ENCODE data around the gene MORC3.

Gene MORC3

GRCh38 chr21:36419241-36419640 is 99.2 kb downstream of the MORC3 start:
- Histone ChIP-seq H3K27me3 (replicated peaks; ENCODE audit: control insufficient read depth, insufficient read depth, low read length, poor library complexity, severe bottlenecking) (no peaks in the 10 kb centered on the region), H3K27ac (ENCODE audit: insufficient read depth, low read length, poor library complexity, severe bottlenecking) (no peak overlapping the region), H3K4me1 (ENCODE audit: control insufficient read depth, insufficient read depth, low read length, poor library complexity, severe bottlenecking) (no peaks in the 10 kb centered on the region), H3K9me3 (ENCODE audit: control insufficient read depth, low read length) (no peaks in the 10 kb centered on the region), H3K36me3 (ENCODE audit: control insufficient read depth, insufficient read depth, low read length) (no peaks in the 10 kb centered on the region), H3K4me3 (ENCODE audit: insufficient read depth, low read depth, low read length, poor library complexity, severe bottlenecking) (no peak overlapping the region)
- no peak for DNase-seq

DNA sequence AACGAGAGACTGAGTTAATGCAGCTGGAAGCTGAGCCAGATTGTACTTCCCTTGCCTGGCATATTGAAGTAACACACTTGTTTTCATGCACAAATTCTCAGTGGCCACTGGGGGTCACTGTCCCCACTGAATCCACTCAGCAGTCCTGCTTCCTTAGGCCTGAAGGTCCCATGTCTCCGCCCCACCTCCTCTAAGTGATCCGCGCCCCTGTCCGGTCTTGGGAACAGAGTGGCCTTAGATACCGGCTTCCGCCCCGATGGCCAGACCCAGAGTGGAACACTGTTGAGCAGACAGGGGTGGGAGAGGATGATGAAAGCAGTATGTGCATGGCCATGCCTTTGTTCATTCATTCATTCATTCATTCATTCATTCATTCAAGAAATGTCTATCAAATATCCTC is 100.0 kb downstream of the MORC3 start:
- Histone ChIP-seq H3K9me3 (ENCODE audit: control insufficient read depth, low read length) (no peaks in the 10 kb centered on the region), H3K4me3 (ENCODE audit: insufficient read depth, low read depth, low read length, poor library complexity, severe bottlenecking) (no peak overlapping the region), H3K27me3 (replicated peaks; ENCODE audit: control insufficient read depth, insufficient read depth, low read length, poor library complexity, severe bottlenecking) (no peaks in the 10 kb centered on the region), H3K27ac (ENCODE audit: insufficient read depth, low read length, poor library complexity, severe bottlenecking) (no peak overlapping the region), H3K36me3 (ENCODE audit: control insufficient read depth, insufficient read depth, low read length) (no peaks in the 10 kb centered on the region), H3K4me1 (ENCODE audit: control insufficient read depth, insufficient read depth, low read length, poor library complexity, severe bottlenecking) (no peaks in the 10 kb centered on the region)
- no peak for DNase-seq

- Histone ChIP-seq H3K4me3 (ENCODE audit: insufficient read depth, low read depth, low read length, poor library complexity, severe bottlenecking) (no peak overlapping the region), H3K9me3 (ENCODE audit: control insufficient read depth, low read length) (no peaks in the 10 kb centered on the region), H3K27ac (ENCODE audit: insufficient read depth, low read length, poor library complexity, severe bottlenecking) (no peak overlapping the region), H3K27me3 (replicated peaks; ENCODE audit: control insufficient read depth, insufficient read depth, low read length, poor library complexity, severe bottlenecking) (no peaks in the 10 kb centered on the region), H3K4me1 (ENCODE audit: control insufficient read depth, insufficient read depth, low read length, poor library complexity, severe bottlenecking) (no peaks in the 10 kb centered on the region), H3K36me3 (ENCODE audit: control insufficient read depth, insufficient read depth, low read length) (no peaks in the 10 kb centered on the region)
- no peak for DNase-seq
These were observed 100.8 kb downstream of the MORC3 start for GRCh38 chr21:36420571-36421339.

GRCh38 chr21:36422279-36423098 is 102.5 kb downstream of the MORC3 start:
- DNase-seq: no peak
- Histone ChIP-seq H3K9me3 (ENCODE audit: control insufficient read depth, low read length) (no peaks in the 10 kb centered on the region), H3K4me1 (ENCODE audit: control insufficient read depth, insufficient read depth, low read length, poor library complexity, severe bottlenecking) (no peaks in the 10 kb centered on the region), H3K36me3 (ENCODE audit: control insufficient read depth, insufficient read depth, low read length) (no peaks in the 10 kb centered on the region), H3K27ac (ENCODE audit: insufficient read depth, low read length, poor library complexity, severe bottlenecking) (no peak overlapping the region), H3K27me3 (replicated peaks; ENCODE audit: control insufficient read depth, insufficient read depth, low read length, poor library complexity, severe bottlenecking) (no peaks in the 10 kb centered on the region), H3K4me3 (ENCODE audit: insufficient read depth, low read depth, low read length, poor library complexity, severe bottlenecking) (no peak overlapping the region)

DNA sequence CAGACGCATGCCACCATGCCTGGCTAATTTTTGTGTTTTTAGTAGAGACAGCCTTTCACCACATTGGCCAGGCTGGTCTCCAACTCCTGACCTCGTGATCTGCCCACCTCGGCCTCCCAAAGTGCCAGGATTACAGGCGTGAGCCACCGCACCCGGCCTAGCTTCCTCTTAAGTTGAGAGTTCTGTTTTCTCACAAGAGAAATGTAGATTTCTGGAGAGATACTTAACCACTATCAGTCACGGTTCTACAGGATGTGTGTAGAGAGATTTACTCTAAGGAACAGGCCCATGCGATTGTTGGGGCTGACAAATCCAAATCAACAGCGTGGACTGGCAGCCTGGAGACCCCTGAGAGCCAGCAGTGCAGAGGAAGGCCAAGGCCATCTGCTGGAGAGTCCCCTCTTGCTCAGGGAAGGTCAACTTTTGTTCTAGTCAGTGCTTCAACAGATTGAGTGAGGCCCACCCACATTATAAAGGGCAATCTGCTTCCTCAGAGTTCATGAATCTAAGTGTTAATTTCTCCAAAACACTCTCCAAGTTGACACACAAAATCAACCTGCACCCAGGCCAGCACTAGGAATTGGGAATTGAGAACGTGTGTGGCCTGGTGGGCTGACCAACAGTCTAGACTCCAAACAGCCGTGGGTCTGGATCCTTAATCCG is 103.9 kb downstream of the MORC3 start:
- H3K27ac ChIP-seq (ENCODE audit: insufficient read depth, low read length, poor library complexity, severe bottlenecking): no peak overlapping the region
- no peaks in the 10 kb centered on the region for H3K27me3 ChIP-seq (replicated peaks; ENCODE audit: control insufficient read depth, insufficient read depth, low read length, poor library complexity, severe bottlenecking)
- DNase-seq: no peak

GRCh38 chr21:36424592-36424991 is 104.6 kb downstream of the MORC3 start:
- Histone ChIP-seq H3K27ac (ENCODE audit: insufficient read depth, low read length, poor library complexity, severe bottlenecking) (no peak overlapping the region), H3K36me3 (ENCODE audit: control insufficient read depth, insufficient read depth, low read length) (no peaks in the 10 kb centered on the region), H3K9me3 (ENCODE audit: control insufficient read depth, low read length) (no peaks in the 10 kb centered on the region), H3K4me3 (ENCODE audit: insufficient read depth, low read depth, low read length, poor library complexity, severe bottlenecking) (no peak overlapping the region), H3K4me1 (ENCODE audit: control insufficient read depth, insufficient read depth, low read length, poor library complexity, severe bottlenecking) (no peaks in the 10 kb centered on the region), H3K27me3 (replicated peaks; ENCODE audit: control insufficient read depth, insufficient read depth, low read length, poor library complexity, severe bottlenecking) (no peaks in the 10 kb centered on the region)
- DNase-seq: no peak

More for the DNA sequence above, 103.9 kb downstream of the MORC3 start:
- Histone ChIP-seq H3K36me3 (ENCODE audit: control insufficient read depth, insufficient read depth, low read length) (no peaks in the 10 kb centered on the region), H3K9me3 (ENCODE audit: control insufficient read depth, low read length) (no peaks in the 10 kb centered on the region), H3K4me1 (ENCODE audit: control insufficient read depth, insufficient read depth, low read length, poor library complexity, severe bottlenecking) (no peaks in the 10 kb centered on the region), H3K4me3 (ENCODE audit: insufficient read depth, low read depth, low read length, poor library complexity, severe bottlenecking) (no peak overlapping the region)

GRCh38 chr21:36425286-36425685 is 105.3 kb downstream of the MORC3 start:
- Histone ChIP-seq H3K4me1 (ENCODE audit: control insufficient read depth, insufficient read depth, low read length, poor library complexity, severe bottlenecking) (no peaks in the 10 kb centered on the region), H3K27ac (ENCODE audit: insufficient read depth, low read length, poor library complexity, severe bottlenecking) (no peak overlapping the region), H3K9me3 (ENCODE audit: control insufficient read depth, low read length) (no peaks in the 10 kb centered on the region), H3K36me3 (ENCODE audit: control insufficient read depth, insufficient read depth, low read length) (no peaks in the 10 kb centered on the region), H3K27me3 (replicated peaks; ENCODE audit: control insufficient read depth, insufficient read depth, low read length, poor library complexity, severe bottlenecking) (no peaks in the 10 kb centered on the region), H3K4me3 (ENCODE audit: insufficient read depth, low read depth, low read length, poor library complexity, severe bottlenecking) (no peak overlapping the region)
- no peak for DNase-seq
